Islet precursor cell (in vitro differentiated cells): Measurements from ENCODE around the gene C1QTNF3.

Experiments
- DNase-seq: peaks from one replicate; pipeline ENCODE4 v3.0.0-alpha.2; 2018

The C1QTNF3 gene

DNA sequence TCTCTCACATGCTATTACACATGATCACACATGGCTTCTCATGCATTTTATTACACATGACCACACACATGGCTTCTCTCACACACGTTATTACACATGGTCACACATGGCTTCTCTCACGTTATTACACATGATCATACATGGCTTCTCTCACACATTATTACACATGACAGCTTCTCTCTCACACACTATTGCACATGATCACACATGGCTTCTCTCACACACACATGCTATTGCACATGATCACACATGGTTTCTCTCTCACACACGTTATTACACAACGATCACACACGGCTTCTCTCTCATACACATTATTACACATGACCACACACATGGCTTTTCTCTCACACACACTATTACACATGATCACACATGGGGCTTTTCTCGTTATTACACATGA is 57.6 kb downstream of the C1QTNF3 start:
- no peak for DNase-seq

DNA sequence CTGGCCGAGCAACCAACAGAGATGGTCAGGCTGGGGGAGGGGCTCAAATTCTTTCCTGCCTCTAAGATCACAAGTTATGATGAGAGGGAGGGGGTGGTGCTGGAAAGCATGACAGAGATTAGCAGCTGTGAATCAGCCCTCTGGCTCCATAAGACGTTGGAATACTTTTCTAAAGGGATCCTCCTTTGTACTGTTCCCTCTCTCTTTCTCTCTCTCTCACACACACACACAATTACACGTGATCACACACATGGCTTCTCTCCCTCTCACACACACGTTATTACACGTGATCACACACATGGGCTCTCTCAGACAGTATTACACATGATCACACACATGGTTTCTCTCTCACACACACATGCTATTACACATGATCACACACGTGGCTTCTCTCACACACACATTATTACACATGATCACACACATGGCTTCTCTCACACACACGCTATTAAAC is 58.3 kb downstream of the C1QTNF3 start, which contains the start of gene SLC45A2:
Gene SLC45A2 (minus strand): TSS at position 23 of the 454 bp plus-strand sequence. CDS start 110 bp downstream, outside the sequence.
- DNase-seq: no peak

DNA sequence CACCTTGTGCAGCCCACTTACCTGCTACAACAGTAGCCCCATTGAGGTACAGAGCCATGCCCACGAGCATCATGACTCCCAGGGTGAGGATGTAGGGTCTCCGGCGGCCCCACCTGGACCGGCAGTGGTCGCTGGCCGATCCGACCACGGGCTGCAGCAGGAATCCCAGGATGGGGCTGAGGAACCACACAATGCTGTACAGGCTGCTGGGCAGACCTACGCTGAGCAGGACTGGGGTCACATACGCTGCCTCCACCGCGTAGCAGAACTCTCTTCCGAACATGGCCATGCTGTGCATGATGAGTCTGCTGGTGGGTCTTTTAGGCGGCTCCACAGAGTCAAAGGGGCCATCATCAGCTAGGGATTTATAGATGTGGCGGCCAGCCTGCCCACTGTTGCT is 58.8 kb downstream of the C1QTNF3 start:
- no peak for DNase-seq

DNA sequence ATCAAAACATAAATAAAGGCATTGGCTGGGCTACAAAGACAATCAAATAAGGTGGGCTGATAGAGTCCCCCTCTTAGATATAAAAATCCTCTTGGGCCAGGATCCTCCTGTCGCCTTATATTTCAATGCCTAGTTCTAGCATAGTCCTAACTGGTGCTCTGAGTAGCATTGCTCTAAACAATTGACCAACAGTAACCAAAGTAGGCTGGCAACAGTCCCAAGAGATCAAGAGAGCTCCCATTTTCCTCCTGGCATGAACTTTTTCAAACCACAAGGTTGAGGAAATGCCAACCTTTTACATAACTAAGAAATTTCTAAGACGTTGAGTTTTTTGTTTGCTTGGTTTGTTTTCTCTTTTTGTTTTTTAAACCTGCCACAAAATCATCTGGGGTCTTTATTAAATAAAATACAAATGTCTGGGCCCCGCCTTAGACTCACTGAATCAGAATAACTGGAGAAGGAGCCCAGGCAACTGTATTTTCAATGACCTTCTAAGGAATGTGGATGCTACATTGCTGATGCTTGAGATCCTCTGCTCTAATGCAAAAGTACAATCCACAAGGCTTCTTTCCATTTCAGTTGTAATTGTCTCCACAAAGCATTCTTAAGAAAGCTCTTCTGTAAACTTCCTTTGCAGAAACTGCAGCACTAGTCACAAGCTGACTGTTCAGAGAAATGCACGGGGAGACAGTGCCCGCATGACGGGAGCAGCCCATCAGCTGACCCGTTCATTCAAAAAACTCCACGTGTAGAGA is 61.4 kb downstream of the C1QTNF3 start:
- no peak for DNase-seq

DNA sequence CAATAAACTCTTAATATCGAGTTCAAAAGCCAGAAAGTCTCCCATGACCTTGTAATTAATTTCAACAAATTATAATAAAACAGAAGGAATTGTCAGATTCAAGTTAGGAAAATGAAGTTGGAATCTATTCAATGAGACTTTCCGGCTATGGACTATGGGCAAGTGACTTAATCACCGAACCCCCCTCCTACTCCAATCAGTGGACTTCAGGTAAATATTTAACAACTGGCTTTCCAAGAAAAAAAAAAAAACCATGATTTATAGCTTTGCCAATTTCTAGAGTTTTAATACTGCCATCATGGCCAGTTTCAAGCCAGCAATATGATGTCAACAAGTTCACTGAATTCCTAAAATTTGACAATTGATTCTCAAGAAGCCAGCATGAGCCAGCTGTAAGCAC is 63.0 kb downstream of the C1QTNF3 start:
- DNase-seq: no peak

DNA sequence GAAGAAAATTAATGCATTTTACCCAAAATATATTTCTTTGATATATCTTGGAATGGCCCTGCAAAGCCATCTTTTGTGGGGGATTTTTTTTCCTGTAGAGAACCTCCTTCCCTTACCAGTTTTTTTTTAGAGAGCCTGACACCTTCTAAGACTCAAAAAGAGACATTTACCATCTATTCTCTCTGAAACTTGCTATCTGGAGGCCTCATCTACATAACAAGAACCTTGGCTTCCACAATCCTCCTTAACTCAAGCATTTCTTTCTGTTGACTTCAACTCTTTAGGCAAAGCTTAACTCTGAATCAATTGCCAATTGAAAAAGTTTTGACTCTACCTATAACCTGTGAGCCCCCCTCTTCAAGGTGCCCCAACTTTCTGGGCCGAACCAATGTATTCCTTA is 64.7 kb downstream of the C1QTNF3 start:
- no peak for DNase-seq

DNA sequence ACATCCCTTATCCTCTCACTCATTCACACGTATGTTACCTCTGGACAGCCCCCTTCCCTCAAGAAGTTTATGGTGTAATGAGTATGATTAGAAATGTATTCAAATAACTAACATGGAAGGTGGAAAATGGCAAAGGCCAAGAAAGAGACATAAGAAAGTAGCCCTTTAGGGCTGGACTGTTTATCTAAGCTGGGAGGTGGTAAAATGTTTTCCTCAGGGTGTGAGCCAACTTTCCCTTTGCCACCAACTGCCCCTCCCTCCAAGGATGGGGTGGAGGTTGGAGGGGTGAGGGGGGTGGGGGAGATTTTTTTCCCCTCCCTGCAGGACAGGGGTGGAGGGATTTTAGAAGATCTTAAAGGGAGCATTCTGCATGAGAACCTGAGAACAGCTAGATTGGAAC is 66.7 kb downstream of the C1QTNF3 start:
- no peak for DNase-seq

DNA sequence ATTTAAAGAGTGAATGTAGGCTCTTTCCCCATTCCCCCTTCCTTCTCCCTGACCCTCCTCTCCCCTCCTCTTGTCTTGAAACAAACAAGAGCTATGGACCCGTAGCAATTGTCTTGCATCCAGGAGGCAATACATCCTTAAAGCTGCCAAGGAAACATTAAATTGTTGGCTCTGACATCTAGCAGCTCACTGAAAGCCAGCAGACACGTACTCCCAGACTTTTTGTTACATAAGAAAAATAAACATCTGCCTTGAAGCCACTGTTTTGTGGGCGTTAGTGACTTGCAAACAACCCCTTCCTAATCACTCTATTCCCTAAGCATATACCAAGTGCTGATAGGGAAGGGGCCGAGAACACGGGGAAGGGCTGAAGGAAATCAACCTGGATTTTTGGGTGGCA is 67.2 kb downstream of the C1QTNF3 start:
- no peak for DNase-seq

DNA sequence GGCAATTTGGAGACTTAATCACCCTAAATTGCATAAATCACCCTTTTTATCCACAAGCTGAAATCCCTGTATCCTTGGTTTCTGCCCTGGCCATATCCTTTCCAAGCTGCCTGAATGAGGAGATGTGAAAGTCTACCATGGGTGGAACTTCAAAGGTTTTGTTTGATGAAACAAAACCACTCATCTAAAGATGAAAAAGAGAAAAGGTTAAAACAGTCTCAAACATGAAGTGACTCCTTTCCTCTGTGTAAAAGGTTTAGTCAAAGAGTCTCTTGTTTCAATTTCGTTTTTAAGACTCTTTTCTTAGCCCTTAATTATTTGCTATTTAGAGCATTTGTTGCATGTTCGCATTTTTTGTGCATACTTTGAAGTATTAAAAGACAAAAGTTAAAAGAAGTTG is 69.7 kb downstream of the C1QTNF3 start:
- no peak for DNase-seq

DNA sequence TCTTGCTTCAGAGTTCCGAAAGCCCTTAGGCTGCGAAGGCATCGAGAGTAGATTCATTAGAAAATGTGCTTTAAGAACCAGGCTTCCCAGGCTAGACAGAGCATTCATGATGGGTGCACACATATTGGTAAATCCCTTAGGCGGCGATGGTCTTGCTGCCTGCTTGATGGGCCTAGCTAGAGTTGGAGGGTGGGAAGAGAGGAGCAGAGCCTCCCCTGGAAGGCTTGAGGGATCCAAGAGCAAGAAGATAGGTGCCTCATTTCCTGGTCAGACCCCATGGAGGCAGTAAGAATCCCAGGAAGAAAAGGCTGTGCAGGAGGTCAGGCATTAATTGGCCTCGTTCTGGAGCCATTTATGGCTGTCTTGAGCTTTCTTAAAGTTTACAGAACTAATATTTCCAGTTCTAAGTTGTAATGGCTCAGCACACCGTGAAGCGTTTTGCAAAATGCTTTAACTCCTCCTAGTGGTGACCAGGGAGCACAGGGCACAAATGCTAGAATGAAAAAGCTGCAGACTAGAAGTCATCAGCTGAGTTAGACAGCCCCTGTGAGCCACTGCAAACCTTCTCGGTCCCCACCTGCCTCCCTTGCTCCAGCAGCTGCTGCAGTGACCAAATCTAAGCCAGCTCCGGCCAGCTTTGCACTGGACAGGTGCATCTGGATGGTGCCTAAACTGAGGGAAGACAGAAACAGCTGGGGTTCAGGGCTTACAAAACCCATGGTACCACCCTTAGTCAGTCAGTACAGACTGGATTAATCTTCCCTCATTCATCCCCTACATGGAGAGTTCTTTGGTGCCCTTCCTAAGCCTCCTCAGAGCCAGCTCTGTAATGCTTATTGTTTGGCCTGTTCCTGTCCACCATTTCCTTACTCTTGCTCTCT is 73.2 kb downstream of the C1QTNF3 start:
- DNase-seq: peak; percentile 64

DNA sequence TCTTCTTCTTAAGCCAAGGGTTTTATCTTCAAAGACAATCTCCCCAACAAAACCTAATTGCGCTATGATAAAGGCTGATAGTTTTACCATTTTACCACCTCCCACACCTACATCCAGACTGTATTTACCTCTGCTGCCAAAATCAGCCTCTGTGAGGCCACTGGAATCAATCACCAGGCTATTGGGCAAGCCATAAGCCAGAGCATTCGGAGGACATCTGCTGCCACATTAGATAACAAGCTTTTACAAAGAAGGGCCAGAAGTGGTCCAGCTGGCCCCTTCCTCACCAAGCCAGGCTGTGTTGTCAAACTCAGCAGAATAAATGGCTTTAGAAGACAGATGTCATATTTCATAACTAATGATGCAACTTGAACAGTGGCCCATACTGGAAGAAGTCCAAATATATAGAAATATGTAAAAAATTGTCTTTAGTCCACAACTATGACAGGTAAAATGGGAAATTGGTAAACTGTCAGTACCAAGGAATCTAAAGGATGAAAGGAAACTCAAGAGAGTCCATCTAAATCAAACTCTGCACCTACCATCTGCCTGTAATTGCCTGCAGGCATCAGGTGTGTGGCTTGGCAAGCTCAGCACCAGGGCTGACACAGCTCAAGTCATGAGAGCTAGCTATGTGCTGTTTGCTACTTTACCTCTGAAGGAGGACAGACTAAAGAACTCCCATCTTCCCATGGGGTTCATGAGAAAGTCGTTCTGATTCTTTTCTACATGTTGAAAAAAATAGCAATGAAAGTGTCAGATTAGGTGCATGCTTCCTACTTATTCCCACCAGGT is 74.6 kb downstream of the C1QTNF3 start:
- DNase-seq: no peak
